GM12892 (cell line): Measurements from ENCODE around the gene PSME4.

ENCODE experiments used
- DNase-seq: peaks from one replicate; pipeline ENCODE4 v3.0.0; 2011; ENCODE audit not compliant: insufficient read length
- FAIRE-seq: peaks from 2 replicates; lab custom pipeline; 2011; peaks lifted over from hg19 to GRCh38; lab: Jason Lieb, UNC
- POLR2A ChIP-seq: IDR thresholded peaks from 2 replicates; pipeline ENCODE4 v1.6.1; 2011; ENCODE audit warnings: low read depth, low read length, control low read depth
- POLR2AphosphoS5 ChIP-seq: IDR thresholded peaks from 2 replicates; pipeline ENCODE4 v1.6.1; 2011; ENCODE audit warnings: low read depth, low read length, control low read depth
- TAF1 ChIP-seq: IDR thresholded peaks from 2 replicates; pipeline ENCODE4 v1.6.1; 2011; ENCODE audit warnings: low read depth, mild to moderate bottlenecking, control low read depth, low read length, borderline replicate concordance

PSME4 gene

DNA sequence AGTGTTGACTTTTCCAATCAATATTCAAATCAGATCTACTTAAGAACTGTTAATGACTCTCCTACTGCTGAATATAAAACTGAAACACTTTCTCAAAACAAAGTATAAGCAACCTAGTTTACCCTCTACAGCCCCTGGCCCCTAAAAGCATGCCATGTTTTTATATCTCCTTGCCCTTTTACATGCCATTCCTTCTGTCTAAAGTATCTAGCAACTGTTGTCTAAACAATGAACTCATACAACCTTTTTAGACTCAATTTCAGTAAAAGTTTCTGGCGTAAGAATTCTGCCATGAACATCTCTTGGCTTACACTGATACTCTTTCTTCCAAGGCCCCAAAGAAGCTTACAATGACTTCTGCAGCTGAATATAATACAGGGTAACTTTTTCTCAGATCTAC lies 63.2 kb downstream of the PSME4 start:
- no peak for TF ChIP-seq POLR2A
- no peak for TF ChIP-seq TAF1
- TF ChIP-seq POLR2AphosphoS5: no peak
- DNase-seq (no peak), FAIRE-seq (no peak)

DNA sequence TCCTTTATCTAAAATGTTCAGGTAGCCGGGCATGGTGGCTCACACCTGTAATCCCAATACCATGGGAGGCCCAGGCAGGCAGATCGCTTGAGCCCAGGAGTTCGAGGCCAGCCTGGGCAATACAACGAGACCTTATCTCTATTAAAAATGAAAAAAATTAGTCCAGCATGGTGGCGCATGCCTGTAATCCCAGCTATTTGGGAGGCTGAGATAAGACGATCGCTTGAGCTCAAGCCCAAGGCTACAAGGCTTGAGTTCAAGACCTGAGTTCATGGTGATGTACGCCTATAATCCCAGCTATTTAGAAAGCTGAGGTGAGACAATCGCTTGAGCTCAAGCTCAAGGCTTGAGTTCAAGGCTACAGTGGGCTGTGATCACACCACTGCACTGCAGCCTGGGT lies 65.4 kb downstream of the PSME4 start:
- FAIRE-seq: no peak
- no peak for TF ChIP-seq TAF1
- TF ChIP-seq POLR2A: no peak
- TF ChIP-seq POLR2AphosphoS5: no peak
- DNase-seq: no peak

DNA sequence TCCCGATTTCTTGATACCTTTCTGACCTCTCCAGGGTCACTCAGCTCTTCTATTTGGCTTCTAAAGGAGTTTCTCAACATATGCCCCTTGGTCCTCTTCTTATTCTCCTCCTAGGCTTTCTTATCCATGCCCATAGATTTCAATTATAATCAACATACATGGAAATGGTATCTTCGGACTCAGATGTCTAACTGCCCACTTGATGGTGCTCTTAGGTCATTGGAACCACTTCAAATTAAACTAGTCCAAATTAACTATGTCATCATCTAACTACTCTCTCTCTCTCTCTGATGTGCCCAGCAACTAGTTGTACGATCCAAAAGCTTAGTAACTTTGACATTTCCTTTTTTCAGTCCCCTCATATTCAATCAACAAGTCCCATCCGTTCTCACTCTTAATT lies 67.8 kb downstream of the PSME4 start:
- no peak for FAIRE-seq
- DNase-seq: no peak
- TF ChIP-seq TAF1 (no peak), POLR2AphosphoS5 (no peak), POLR2A (no peak)

DNA sequence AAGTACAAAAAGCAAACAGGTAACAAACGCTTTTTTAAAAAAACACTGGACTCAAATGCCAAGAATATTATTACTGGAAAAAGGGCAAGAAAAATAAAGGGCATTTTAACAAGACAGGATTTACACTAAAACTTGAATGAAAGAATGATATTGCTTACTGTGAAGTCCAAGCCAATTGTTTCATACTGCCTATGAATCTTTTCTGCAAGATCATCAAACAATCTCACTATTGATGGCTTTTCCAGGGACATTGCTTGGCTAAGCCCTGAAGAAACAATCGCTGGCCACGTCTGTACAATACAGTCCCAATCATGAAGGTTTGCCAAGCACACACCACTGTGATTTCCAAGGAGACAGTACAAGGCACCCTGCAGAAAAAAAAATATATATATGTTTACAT lies 69.6 kb downstream of the PSME4 start:
- FAIRE-seq (no peak), DNase-seq (no peak)
- TF ChIP-seq TAF1 (no peak), POLR2A (no peak), POLR2AphosphoS5 (no peak)

DNA sequence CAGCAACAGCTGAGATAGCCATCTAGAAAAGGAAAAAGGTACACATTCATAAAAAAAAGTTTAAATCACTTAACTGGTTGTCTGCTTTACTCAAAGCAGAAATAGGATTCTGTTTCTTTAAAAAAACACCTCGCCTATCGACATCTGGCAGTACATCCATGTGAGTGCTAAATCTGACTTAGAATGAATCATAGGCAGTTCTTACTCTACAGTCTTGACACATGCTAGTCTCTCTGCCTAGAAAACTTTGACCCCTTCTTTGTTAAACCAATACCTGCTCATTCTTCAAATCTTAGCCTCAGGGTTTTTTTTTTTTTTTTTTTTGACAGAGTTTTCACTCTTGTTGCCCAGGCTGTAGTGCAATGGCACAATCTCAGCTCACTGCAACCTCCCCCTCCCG lies 73.9 kb downstream of the PSME4 start:
- TF ChIP-seq TAF1 (no peak), POLR2A (no peak), POLR2AphosphoS5 (no peak)
- DNase-seq: no peak
- no peak for FAIRE-seq

DNA sequence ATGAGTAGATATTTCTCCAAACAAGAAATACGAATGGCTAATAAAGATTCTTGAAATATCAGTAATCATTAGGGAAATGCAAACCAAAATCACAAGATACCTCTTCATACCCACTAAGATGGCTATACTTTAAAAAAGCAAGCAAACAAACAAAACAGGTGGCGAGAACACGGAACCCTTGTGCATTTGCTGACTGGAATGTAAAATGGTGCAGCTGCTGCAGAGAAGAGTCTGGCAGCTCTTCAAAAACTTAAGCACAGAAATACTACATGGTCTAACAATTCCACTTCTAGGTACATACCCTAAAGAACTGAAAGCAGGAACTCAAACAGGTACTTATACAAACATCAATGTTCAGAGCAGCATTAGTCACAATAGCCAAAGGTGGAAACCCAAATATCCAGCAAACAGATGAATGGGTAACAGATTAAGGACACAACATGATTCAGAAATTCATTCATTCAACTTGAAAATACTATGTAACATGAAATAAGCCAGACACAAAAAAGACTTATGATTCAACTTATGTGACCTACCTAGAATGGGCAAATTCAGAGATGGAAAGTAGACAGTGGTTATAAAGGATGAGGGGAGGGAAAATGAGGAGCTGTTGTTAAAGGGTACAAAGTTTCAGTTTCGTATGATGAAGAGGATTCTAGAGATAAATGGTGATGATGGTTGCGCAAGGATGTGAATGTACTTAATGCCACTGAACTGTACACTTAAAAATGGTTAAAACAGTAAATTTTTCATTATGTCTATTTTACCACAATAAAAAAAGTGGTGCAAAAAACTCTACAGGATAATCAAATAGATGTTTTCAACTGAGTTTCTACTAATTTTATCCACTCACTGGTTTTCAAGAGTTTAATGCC lies 84.2 kb downstream of the PSME4 start:
- DNase-seq (no peak), FAIRE-seq (no peak)
- TF ChIP-seq POLR2AphosphoS5 (no peak), POLR2A (no peak), TAF1 (no peak)

DNA sequence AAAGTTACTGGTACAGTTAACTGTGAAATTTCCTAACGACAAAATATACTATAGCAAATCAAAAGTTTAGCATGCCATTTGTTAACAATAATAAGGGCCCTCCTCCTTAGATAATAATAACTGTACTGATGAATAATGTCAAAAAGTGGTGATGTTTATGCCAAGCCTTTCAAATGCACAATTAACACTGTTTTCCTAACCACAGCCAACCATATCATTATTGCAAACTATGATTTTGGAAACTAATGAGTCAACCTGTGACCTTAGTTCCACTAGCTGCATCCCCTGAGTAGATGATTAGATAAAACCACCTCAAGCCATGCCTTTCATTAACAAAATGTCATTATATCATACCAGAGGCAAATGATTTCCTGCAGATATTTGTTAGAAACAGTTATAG lies 85.9 kb downstream of the PSME4 start:
- TF ChIP-seq POLR2AphosphoS5: no peak
- no peak for TF ChIP-seq TAF1
- TF ChIP-seq POLR2A: no peak
- FAIRE-seq (no peak), DNase-seq (no peak)

DNA sequence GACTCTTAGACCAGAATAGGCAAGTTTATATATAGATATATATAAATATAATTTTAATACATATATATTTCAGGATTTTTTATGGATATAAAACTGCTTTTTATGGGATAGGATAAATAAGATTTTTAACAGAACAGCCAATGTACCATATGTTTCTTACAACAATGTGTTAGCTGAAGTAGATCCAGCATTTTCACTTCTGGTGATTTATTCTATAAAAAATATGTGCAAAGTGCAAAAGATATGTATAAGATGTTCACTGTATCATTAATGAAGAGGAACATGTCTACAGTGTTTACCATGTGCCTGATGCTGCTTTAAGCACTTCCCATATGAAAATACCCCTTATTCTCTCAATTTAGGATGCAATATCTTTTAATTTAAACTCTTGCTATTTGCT lies 88.8 kb downstream of the PSME4 start:
- FAIRE-seq (no peak), DNase-seq (no peak)
- TF ChIP-seq TAF1: no peak
- TF ChIP-seq POLR2A: no peak
- TF ChIP-seq POLR2AphosphoS5: no peak

DNA sequence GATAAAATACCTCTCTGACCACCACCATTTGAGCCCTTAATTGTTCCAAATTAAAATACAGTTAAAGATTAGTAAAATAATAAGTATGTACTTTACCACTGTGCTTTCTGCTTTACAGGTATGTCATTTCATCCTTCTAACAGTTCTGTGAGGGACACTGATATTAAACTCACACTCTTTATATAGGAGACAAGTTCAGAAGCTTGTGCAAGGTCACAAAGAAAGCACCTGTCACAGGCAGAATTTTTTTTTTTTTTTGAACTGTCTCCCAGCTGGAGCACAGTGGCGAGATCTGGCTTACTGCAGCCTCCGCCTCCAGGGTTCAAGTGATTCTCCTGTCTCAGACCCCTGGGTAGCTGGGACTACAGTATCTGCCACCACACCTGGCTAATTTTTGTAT lies 89.4 kb downstream of the PSME4 start:
- no peak for FAIRE-seq
- no peak for DNase-seq
- no peak for TF ChIP-seq POLR2AphosphoS5
- no peak for TF ChIP-seq POLR2A
- no peak for TF ChIP-seq TAF1

DNA sequence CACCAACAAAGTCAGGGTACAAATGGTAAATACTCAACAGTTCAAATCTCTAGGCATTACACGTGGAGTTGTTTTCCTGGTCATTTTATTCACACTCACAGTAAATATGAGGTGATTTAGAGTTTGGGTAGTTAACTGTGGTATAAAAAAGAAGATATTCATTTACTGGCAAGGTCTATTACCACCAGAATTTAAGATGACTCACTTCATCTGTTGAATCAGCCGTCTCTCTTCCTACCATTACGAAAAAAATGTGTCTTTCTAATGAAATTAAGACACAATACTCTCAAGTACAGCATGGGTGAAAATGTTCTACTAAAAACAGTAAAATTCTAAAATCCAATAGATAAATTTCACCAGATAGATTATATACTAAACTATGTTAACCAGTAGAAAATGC lies 90.0 kb downstream of the PSME4 start:
- TF ChIP-seq POLR2AphosphoS5: no peak
- no peak for TF ChIP-seq TAF1
- no peak for TF ChIP-seq POLR2A
- FAIRE-seq (no peak), DNase-seq (no peak)

DNA sequence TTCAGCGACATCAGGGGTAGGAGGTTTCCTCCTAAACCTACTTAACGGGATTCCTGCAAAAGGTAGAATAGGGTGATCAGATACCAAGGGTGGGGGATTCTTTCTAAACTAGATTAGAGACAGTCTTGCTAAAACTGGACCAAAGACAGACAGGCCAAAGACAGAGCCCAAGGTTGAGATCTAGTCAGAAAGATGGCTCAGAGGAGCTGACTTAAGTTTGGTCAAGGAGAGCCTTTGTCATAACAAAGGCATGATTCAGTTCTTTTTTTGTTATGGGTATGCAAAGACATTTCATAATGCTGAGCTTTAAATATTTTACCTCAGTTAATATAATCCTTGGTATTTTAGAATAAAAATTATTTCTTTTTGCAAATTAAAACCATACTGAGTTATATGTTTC lies 93.2 kb downstream of the PSME4 start:
- no peak for FAIRE-seq
- TF ChIP-seq TAF1 (no peak), POLR2A (no peak), POLR2AphosphoS5 (no peak)
- no peak for DNase-seq

DNA sequence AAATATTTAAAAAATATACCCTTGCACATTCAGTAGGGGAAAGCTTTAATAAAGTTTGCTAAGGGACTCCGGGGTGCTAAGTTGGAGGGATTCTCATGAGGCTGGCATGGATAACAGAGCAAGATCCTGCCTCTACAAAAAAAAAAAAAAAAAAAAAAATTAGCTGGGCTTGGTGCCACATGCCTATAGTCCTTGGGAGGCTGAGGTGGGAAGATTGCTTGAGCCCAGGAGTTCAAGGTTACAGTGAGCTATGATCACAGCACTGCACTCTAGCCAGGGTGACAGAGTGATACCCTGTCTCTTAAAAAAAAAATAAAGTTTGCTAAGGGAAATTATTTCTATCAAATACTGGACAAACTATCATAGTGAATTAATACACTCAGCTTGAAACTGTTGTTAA lies 93.7 kb downstream of the PSME4 start:
- no peak for DNase-seq
- no peak for FAIRE-seq
- TF ChIP-seq POLR2A: no peak
- no peak for TF ChIP-seq TAF1
- TF ChIP-seq POLR2AphosphoS5: no peak
